ENCODE measurements around the gene LTBP1.
"Not testable (repeated sequence)": the region's sequence is repeated elsewhere in the genome, so short reads cannot be mapped to it uniquely, and the experiment has no call there.

Gene LTBP1

GRCh38 chr2:32962690-32963089 lies 15.9 kb downstream of the LTBP1 start:
- no peak for DNase-seq

GRCh38 chr2:32963941-32964340 lies 17.2 kb downstream of the LTBP1 start:
- no peak for DNase-seq

GRCh38 chr2:32965523-32966171 lies 18.9 kb downstream of the LTBP1 start:
- no peak for DNase-seq

GRCh38 chr2:32969444-32970162 lies 22.9 kb downstream of the LTBP1 start:
- DNase-seq, result no peak

GRCh38 chr2:32973772-32974171 lies 27.0 kb downstream of the LTBP1 start:
- not testable (repeated sequence) for DNase-seq

- DNase-seq, result no peak
Measured at GRCh38 chr2:32976409-32977063, 29.8 kb downstream of the LTBP1 start.

- no peak for DNase-seq
Measured at GRCh38 chr2:32977228-32977758, 30.5 kb downstream of the LTBP1 start.

GRCh38 chr2:32981612-32982011 lies 34.9 kb downstream of the LTBP1 start:
- no peak for DNase-seq

- not testable (repeated sequence) for DNase-seq
Measured at GRCh38 chr2:32983193-32983924, 36.6 kb downstream of the LTBP1 start.

- DNase-seq, result no peak
Measured at GRCh38 chr2:32986480-32986879, 39.7 kb downstream of the LTBP1 start.

- DNase-seq, result no peak
Measured at GRCh38 chr2:32988525-32988924, 41.8 kb downstream of the LTBP1 start.

GRCh38 chr2:32990556-32990955 lies 43.8 kb downstream of the LTBP1 start:
- no peak for DNase-seq

GRCh38 chr2:32991091-32991845 lies 44.5 kb downstream of the LTBP1 start:
- DNase-seq, result no peak

- DNase-seq, result no peak
Measured at GRCh38 chr2:32993005-32993539, 46.3 kb downstream of the LTBP1 start.

GRCh38 chr2:32997705-32998104 lies 51.0 kb downstream of the LTBP1 start:
- no peak for DNase-seq

GRCh38 chr2:33000986-33001385 lies 54.2 kb downstream of the LTBP1 start:
- no peak for DNase-seq

GRCh38 chr2:33001823-33002222 lies 55.1 kb downstream of the LTBP1 start:
- no peak for DNase-seq

- no peak for DNase-seq
Measured at GRCh38 chr2:33002863-33003262, 56.1 kb downstream of the LTBP1 start.

- DNase-seq, result no peak
Measured at GRCh38 chr2:33005057-33005456, 58.3 kb downstream of the LTBP1 start.

GRCh38 chr2:33008716-33009115 lies 62.0 kb downstream of the LTBP1 start:
- DNase-seq, result no peak

- no peak for DNase-seq
Measured at GRCh38 chr2:33009249-33009648, 62.5 kb downstream of the LTBP1 start.

- no peak for DNase-seq
Measured at GRCh38 chr2:33011373-33011772, 64.6 kb downstream of the LTBP1 start.

Measured in CD4-positive, alpha-beta T cell treated with Interleukin-12 subunit alpha and Interleukin-12 subunit beta, for 1 hour (primary cell).